ENCODE results near the gene EPB41L3. TPM values are rescaled to one million over a fixed set of nuclear protein-coding genes. Genes with fewer than 3 reads are reported as not detected.

EPB41L3 gene
- polyA plus RNA-seq, 1 donor from 2014 or later: 19.6 TPM

- Histone ChIP-seq H3K27ac (ENCODE audit: low read length) (no peak overlapping the region), H3K9me3 (ENCODE audit: low read length) (no peaks in the 10 kb centered on the region), H3K9ac (ENCODE audit: low read length) (no peak overlapping the region), H3F3A (ENCODE audit: insufficient read depth, low read length, poor library complexity, severe bottlenecking) (no peaks in the 10 kb centered on the region), H3K36me3 (ENCODE audit: insufficient read depth, low read length) (no peaks in the 10 kb centered on the region), H3K4me3 (ENCODE audit: low read length) (no peak overlapping the region), H3K4me2 (ENCODE audit: low read length) (no peak overlapping the region), H3K79me2 (replicated peaks; ENCODE audit: insufficient read depth, low read length) (no peaks in the 10 kb centered on the region), H2AFZ (ENCODE audit: low read depth, low read length) (no peak overlapping the region), H3K9me2 (ENCODE audit: insufficient read depth, low read length) (no peaks in the 10 kb centered on the region), H3K27me3 (ENCODE audit: insufficient read depth, low read depth, low read length) (no peaks in the 10 kb centered on the region), H4K20me1 (ENCODE audit: insufficient read depth) (no peaks in the 10 kb centered on the region)
- no peak for TF ChIP-seq MXI1 (conservative IDR thresholded peaks at IDR 0.05; ENCODE audit: poor library complexity, severe bottlenecking)
- no peak for TF ChIP-seq POLR2AphosphoS5 (IDR thresholded peaks at IDR 0.05)
- TF ChIP-seq RAD21 (conservative IDR thresholded peaks at IDR 0.05): no peak
- TF ChIP-seq REST (IDR thresholded peaks at IDR 0.05; ENCODE audit: borderline replicate concordance): no peak
- TF ChIP-seq TAF1 (IDR thresholded peaks at IDR 0.05; ENCODE audit: low read depth): no peak
- no peak for TF ChIP-seq CTCF (IDR thresholded peaks at IDR 0.05; ENCODE audit: poor library complexity, severe bottlenecking)
- no peak for TF ChIP-seq EP300 (conservative IDR thresholded peaks at IDR 0.05; ENCODE audit: poor library complexity, severe bottlenecking)
- TF ChIP-seq SMC3 (conservative IDR thresholded peaks at IDR 0.05; ENCODE audit: poor library complexity): no peak
- TF ChIP-seq EZH2 (IDR thresholded peaks at IDR 0.05; ENCODE audit: borderline replicate concordance, insufficient read depth, low read length, poor library complexity, severe bottlenecking): no peak
Observed at GRCh38 chr18:5422626-5423025, 121.2 kb downstream of the EPB41L3 start.

GRCh38 chr18:5421981-5422380 is 121.8 kb downstream of the EPB41L3 start:
- TF ChIP-seq POLR2AphosphoS5 (IDR thresholded peaks at IDR 0.05) (no peak), REST (IDR thresholded peaks at IDR 0.05; ENCODE audit: borderline replicate concordance) (no peak), MXI1 (conservative IDR thresholded peaks at IDR 0.05; ENCODE audit: poor library complexity, severe bottlenecking) (no peak), EP300 (conservative IDR thresholded peaks at IDR 0.05; ENCODE audit: poor library complexity, severe bottlenecking) (no peak), SMC3 (conservative IDR thresholded peaks at IDR 0.05; ENCODE audit: poor library complexity) (no peak), CTCF (IDR thresholded peaks at IDR 0.05; ENCODE audit: poor library complexity, severe bottlenecking) (no peak), EZH2 (IDR thresholded peaks at IDR 0.05; ENCODE audit: borderline replicate concordance, insufficient read depth, low read length, poor library complexity, severe bottlenecking) (no peak), RAD21 (conservative IDR thresholded peaks at IDR 0.05) (no peak)
- Histone ChIP-seq H3K36me3 (ENCODE audit: insufficient read depth, low read length) (no peaks in the 10 kb centered on the region), H3K9me3 (ENCODE audit: low read length) (no peaks in the 10 kb centered on the region), H2AFZ (ENCODE audit: low read depth, low read length) (no peak overlapping the region), H3K9me2 (ENCODE audit: insufficient read depth, low read length) (no peaks in the 10 kb centered on the region), H3K4me3 (ENCODE audit: low read length) (no peak overlapping the region), H3K27ac (ENCODE audit: low read length) (no peak overlapping the region), H3K4me2 (ENCODE audit: low read length) (no peak overlapping the region), H3K79me2 (replicated peaks; ENCODE audit: insufficient read depth, low read length) (no peaks in the 10 kb centered on the region), H3F3A (ENCODE audit: insufficient read depth, low read length, poor library complexity, severe bottlenecking) (no peaks in the 10 kb centered on the region), H3K27me3 (ENCODE audit: insufficient read depth, low read depth, low read length) (no peaks in the 10 kb centered on the region), H3K9ac (ENCODE audit: low read length) (no peak overlapping the region), H4K20me1 (ENCODE audit: insufficient read depth) (no peaks in the 10 kb centered on the region)

All from neural cell (in vitro differentiated cells).